ENCODE results near the gene IFNL4. TPM values are rescaled to one million over a fixed set of nuclear protein-coding genes. Genes with fewer than 3 reads are reported as not detected.
"Not testable (repeated sequence)": the region's sequence is repeated elsewhere in the genome, so short reads cannot be mapped to it uniquely, and the experiment has no call there.

The IFNL4 gene
- polyA plus RNA-seq, 2 donors, result not detected

- not testable (repeated sequence) for H3K36me3 ChIP-seq (ENCODE audit: control insufficient read depth in 2 of 2, insufficient read depth in 2 of 2, low read length in 1 of 2); H3K4me1 ChIP-seq (ENCODE audit: control insufficient read depth in 2 of 2, insufficient read depth in 2 of 2, low read length in 1 of 2); H3K4me3 ChIP-seq (ENCODE audit: low read depth in 1 of 2, low read length in 2 of 2); H3K27me3 ChIP-seq (ENCODE audit: control insufficient read depth in 1 of 2, insufficient read depth in 2 of 2, low read length in 2 of 2); H3K27ac ChIP-seq (ENCODE audit: low read depth in 2 of 2, low read length in 1 of 2); H3K9me3 ChIP-seq (ENCODE audit: control insufficient read depth in 2 of 2, insufficient read depth in 1 of 2, low read depth in 1 of 2, low read length in 1 of 2)
- 80 to 83% methylated on average over 5 of the region's 5 CpGs for WGBS, 2 donors
Measured at GRCh38 chr19:39273859-39274258, 25.2 kb upstream of the IFNL4 start.

GRCh38 chr19:39270036-39270871 lies 21.6 kb upstream of the IFNL4 start:
- peaks cover 0 to 1% of the 10 kb centered on the region in 2 donors for H3K27me3 ChIP-seq (ENCODE audit: control insufficient read depth in 1 of 2, insufficient read depth in 2 of 2, low read length in 2 of 2)
- WGBS, 2 donors, result 68 to 76% methylated on average over 9 of the region's 9 CpGs
- H3K4me3 ChIP-seq (ENCODE audit: low read depth in 1 of 2, low read length in 2 of 2), result no peak overlapping the region
- H3K9me3 ChIP-seq (ENCODE audit: control insufficient read depth in 2 of 2, insufficient read depth in 1 of 2, low read depth in 1 of 2, low read length in 1 of 2), result no peaks in the 10 kb centered on the region
- no peak overlapping the region for H3K27ac ChIP-seq (ENCODE audit: low read depth in 2 of 2, low read length in 1 of 2)
- H3K4me1 ChIP-seq (ENCODE audit: control insufficient read depth in 2 of 2, insufficient read depth in 2 of 2, low read length in 1 of 2), result no peaks in the 10 kb centered on the region
- H3K36me3 ChIP-seq (ENCODE audit: control insufficient read depth in 2 of 2, insufficient read depth in 2 of 2, low read length in 1 of 2), result no peaks in the 10 kb centered on the region

GRCh38 chr19:39269369-39269768 lies 20.7 kb upstream of the IFNL4 start:
- WGBS, 2 donors, result 72 to 79% methylated on average over 10 of the region's 10 CpGs
- H3K27me3 ChIP-seq (ENCODE audit: control insufficient read depth in 1 of 2, insufficient read depth in 2 of 2, low read length in 2 of 2); H3K9me3 ChIP-seq (ENCODE audit: control insufficient read depth in 2 of 2, insufficient read depth in 1 of 2, low read depth in 1 of 2, low read length in 1 of 2); H3K27ac ChIP-seq (ENCODE audit: low read depth in 2 of 2, low read length in 1 of 2); H3K36me3 ChIP-seq (ENCODE audit: control insufficient read depth in 2 of 2, insufficient read depth in 2 of 2, low read length in 1 of 2); H3K4me3 ChIP-seq (ENCODE audit: low read depth in 1 of 2, low read length in 2 of 2); H3K4me1 ChIP-seq (ENCODE audit: control insufficient read depth in 2 of 2, insufficient read depth in 2 of 2, low read length in 1 of 2): not testable (repeated sequence)

- 82 to 84% methylated on average over 10 of the region's 10 CpGs for WGBS, 2 donors
- not testable (repeated sequence) for H3K4me1 ChIP-seq (ENCODE audit: control insufficient read depth in 2 of 2, insufficient read depth in 2 of 2, low read length in 1 of 2); H3K4me3 ChIP-seq (ENCODE audit: low read depth in 1 of 2, low read length in 2 of 2); H3K27ac ChIP-seq (ENCODE audit: low read depth in 2 of 2, low read length in 1 of 2); H3K36me3 ChIP-seq (ENCODE audit: control insufficient read depth in 2 of 2, insufficient read depth in 2 of 2, low read length in 1 of 2); H3K9me3 ChIP-seq (ENCODE audit: control insufficient read depth in 2 of 2, insufficient read depth in 1 of 2, low read depth in 1 of 2, low read length in 1 of 2)
- peaks cover 0 to 11% of the 10 kb centered on the region in 2 donors for H3K27me3 ChIP-seq (ENCODE audit: control insufficient read depth in 1 of 2, insufficient read depth in 2 of 2, low read length in 2 of 2)
Measured at GRCh38 chr19:39268531-39269223, 20.0 kb upstream of the IFNL4 start.

GRCh38 chr19:39268085-39268484 lies 19.4 kb upstream of the IFNL4 start, which contains the start of gene IFNL2:
IFNL2 (plus strand) TSS chr19:39268396; CDS start chr19:39268569, 173 bp downstream.
- not testable (repeated sequence) for H3K4me3 ChIP-seq (ENCODE audit: low read depth in 1 of 2, low read length in 2 of 2); H3K4me1 ChIP-seq (ENCODE audit: control insufficient read depth in 2 of 2, insufficient read depth in 2 of 2, low read length in 1 of 2); H3K27ac ChIP-seq (ENCODE audit: low read depth in 2 of 2, low read length in 1 of 2); H3K36me3 ChIP-seq (ENCODE audit: control insufficient read depth in 2 of 2, insufficient read depth in 2 of 2, low read length in 1 of 2); H3K9me3 ChIP-seq (ENCODE audit: control insufficient read depth in 2 of 2, insufficient read depth in 1 of 2, low read depth in 1 of 2, low read length in 1 of 2)
- peaks cover 0 to 11% of the 10 kb centered on the region in 2 donors for H3K27me3 ChIP-seq (ENCODE audit: control insufficient read depth in 1 of 2, insufficient read depth in 2 of 2, low read length in 2 of 2)
- WGBS, 2 donors, result no CpG with 5 or more reads among the region's 1 CpG

- Histone ChIP-seq H3K36me3 (ENCODE audit: control insufficient read depth in 2 of 2, insufficient read depth in 2 of 2, low read length in 1 of 2) (no peaks in the 10 kb centered on the region), H3K27ac (ENCODE audit: low read depth in 2 of 2, low read length in 1 of 2) (no peak overlapping the region), H3K9me3 (ENCODE audit: control insufficient read depth in 2 of 2, insufficient read depth in 1 of 2, low read depth in 1 of 2, low read length in 1 of 2) (no peaks in the 10 kb centered on the region), H3K27me3 (ENCODE audit: control insufficient read depth in 1 of 2, insufficient read depth in 2 of 2, low read length in 2 of 2) (peaks cover 0 to 11% of the 10 kb centered on the region in 2 donors), H3K4me1 (ENCODE audit: control insufficient read depth in 2 of 2, insufficient read depth in 2 of 2, low read length in 1 of 2) (peaks cover 0 to 6% of the 10 kb centered on the region in 2 donors), H3K4me3 (ENCODE audit: low read depth in 1 of 2, low read length in 2 of 2) (no peak overlapping the region)
- 39 to 41% methylated on average over 39 of the region's 39 CpGs for WGBS, 2 donors
Measured at GRCh38 chr19:39265321-39265916, 16.8 kb upstream of the IFNL4 start.

- Histone ChIP-seq H3K9me3 (ENCODE audit: control insufficient read depth in 2 of 2, insufficient read depth in 1 of 2, low read depth in 1 of 2, low read length in 1 of 2) (no peaks in the 10 kb centered on the region), H3K4me1 (ENCODE audit: control insufficient read depth in 2 of 2, insufficient read depth in 2 of 2, low read length in 1 of 2) (peaks cover 0 to 6% of the 10 kb centered on the region in 2 donors), H3K27ac (ENCODE audit: low read depth in 2 of 2, low read length in 1 of 2) (no peak overlapping the region), H3K36me3 (ENCODE audit: control insufficient read depth in 2 of 2, insufficient read depth in 2 of 2, low read length in 1 of 2) (no peaks in the 10 kb centered on the region), H3K27me3 (ENCODE audit: control insufficient read depth in 1 of 2, insufficient read depth in 2 of 2, low read length in 2 of 2) (peaks cover 0 to 11% of the 10 kb centered on the region in 2 donors), H3K4me3 (ENCODE audit: low read depth in 1 of 2, low read length in 2 of 2) (no peak overlapping the region)
- WGBS, 2 donors, result 8 to 9% methylated on average over 88 to 102 of the region's 102 CpGs
Measured at GRCh38 chr19:39264306-39265290, 15.9 kb upstream of the IFNL4 start.

- Histone ChIP-seq H3K27ac (ENCODE audit: low read depth in 2 of 2, low read length in 1 of 2) (no peak overlapping the region), H3K27me3 (ENCODE audit: control insufficient read depth in 1 of 2, insufficient read depth in 2 of 2, low read length in 2 of 2) (peaks cover 0 to 11% of the 10 kb centered on the region in 2 donors), H3K36me3 (ENCODE audit: control insufficient read depth in 2 of 2, insufficient read depth in 2 of 2, low read length in 1 of 2) (no peaks in the 10 kb centered on the region), H3K4me3 (ENCODE audit: low read depth in 1 of 2, low read length in 2 of 2) (no peak overlapping the region), H3K4me1 (ENCODE audit: control insufficient read depth in 2 of 2, insufficient read depth in 2 of 2, low read length in 1 of 2) (peaks cover 0 to 6% of the 10 kb centered on the region in 2 donors), H3K9me3 (ENCODE audit: control insufficient read depth in 2 of 2, insufficient read depth in 1 of 2, low read depth in 1 of 2, low read length in 1 of 2) (no peaks in the 10 kb centered on the region)
- WGBS, 2 donors, result 15 to 22% methylated on average over 13 to 17 of the region's 17 CpGs
Measured at GRCh38 chr19:39263912-39264305, 15.3 kb upstream of the IFNL4 start.

GRCh38 chr19:39262496-39262895 lies 13.8 kb upstream of the IFNL4 start:
- peaks cover 0 to 6% of the 10 kb centered on the region in 2 donors for H3K4me1 ChIP-seq (ENCODE audit: control insufficient read depth in 2 of 2, insufficient read depth in 2 of 2, low read length in 1 of 2)
- 53 to 67% methylated on average over 4 of the region's 4 CpGs for WGBS, 2 donors
- no peak overlapping the region for H3K27ac ChIP-seq (ENCODE audit: low read depth in 2 of 2, low read length in 1 of 2)
- no peak overlapping the region for H3K4me3 ChIP-seq (ENCODE audit: low read depth in 1 of 2, low read length in 2 of 2)
- H3K27me3 ChIP-seq (ENCODE audit: control insufficient read depth in 1 of 2, insufficient read depth in 2 of 2, low read length in 2 of 2), result peaks cover 0 to 11% of the 10 kb centered on the region in 2 donors
- no peaks in the 10 kb centered on the region for H3K36me3 ChIP-seq (ENCODE audit: control insufficient read depth in 2 of 2, insufficient read depth in 2 of 2, low read length in 1 of 2)
- no peaks in the 10 kb centered on the region for H3K9me3 ChIP-seq (ENCODE audit: control insufficient read depth in 2 of 2, insufficient read depth in 1 of 2, low read depth in 1 of 2, low read length in 1 of 2)
